Measurements from ENCODE around the gene RAPGEF3.

Gene RAPGEF3, protein sequence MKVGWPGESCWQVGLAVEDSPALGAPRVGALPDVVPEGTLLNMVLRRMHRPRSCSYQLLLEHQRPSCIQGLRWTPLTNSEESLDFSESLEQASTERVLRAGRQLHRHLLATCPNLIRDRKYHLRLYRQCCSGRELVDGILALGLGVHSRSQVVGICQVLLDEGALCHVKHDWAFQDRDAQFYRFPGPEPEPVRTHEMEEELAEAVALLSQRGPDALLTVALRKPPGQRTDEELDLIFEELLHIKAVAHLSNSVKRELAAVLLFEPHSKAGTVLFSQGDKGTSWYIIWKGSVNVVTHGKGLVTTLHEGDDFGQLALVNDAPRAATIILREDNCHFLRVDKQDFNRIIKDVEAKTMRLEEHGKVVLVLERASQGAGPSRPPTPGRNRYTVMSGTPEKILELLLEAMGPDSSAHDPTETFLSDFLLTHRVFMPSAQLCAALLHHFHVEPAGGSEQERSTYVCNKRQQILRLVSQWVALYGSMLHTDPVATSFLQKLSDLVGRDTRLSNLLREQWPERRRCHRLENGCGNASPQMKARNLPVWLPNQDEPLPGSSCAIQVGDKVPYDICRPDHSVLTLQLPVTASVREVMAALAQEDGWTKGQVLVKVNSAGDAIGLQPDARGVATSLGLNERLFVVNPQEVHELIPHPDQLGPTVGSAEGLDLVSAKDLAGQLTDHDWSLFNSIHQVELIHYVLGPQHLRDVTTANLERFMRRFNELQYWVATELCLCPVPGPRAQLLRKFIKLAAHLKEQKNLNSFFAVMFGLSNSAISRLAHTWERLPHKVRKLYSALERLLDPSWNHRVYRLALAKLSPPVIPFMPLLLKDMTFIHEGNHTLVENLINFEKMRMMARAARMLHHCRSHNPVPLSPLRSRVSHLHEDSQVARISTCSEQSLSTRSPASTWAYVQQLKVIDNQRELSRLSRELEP
- 0.48 to 0.63 reads per million in 2 donors for total RNA-seq

DNA sequence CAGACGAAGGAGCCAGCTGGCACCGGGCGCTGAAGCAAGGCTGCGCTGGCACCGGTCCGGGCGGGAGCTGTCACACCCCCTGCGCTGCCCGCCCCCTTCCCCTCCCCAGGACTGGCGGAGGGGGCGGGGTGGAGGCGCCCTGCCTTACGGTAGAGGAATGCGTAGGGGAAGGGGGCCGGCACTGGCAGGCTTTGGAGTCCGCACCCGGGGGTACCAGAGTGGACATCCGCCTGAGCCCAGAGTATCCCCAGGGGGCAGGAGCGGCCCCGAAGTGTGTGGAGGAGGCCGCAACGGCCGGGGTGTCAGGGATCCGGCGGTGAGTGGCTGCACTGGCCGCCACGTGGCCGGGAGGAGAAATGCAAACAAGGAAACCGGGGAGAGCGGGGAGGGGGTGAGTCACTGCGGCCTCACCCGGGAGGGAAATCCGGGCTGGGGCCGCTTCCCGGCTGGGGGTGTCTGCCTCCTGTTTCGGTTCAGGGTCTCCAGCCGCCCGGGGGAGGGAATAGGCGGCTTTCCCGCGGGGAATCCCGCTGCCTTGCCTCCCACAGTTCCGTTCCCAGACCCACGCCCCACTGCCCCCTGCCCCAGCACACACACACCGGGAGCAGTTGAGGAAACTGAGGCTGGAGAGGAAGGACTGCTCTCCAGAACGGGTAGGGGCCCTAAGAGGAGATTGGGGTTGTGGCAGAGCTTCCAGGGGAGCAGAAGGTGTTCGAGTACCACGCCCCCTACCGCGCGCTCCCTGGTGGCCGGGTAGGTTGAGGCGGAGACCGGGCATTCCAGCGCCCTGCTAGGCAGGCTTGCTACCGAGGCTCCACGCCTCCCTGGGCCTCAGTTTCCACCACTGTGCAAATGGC lies at the start of gene RAPGEF3:
RAPGEF3 (minus strand) TSS at position 47 of the 857 bp plus-strand sequence. CDS start 324 bp downstream, outside the sequence.
- peak; percentile 62 for DNase-seq

DNA sequence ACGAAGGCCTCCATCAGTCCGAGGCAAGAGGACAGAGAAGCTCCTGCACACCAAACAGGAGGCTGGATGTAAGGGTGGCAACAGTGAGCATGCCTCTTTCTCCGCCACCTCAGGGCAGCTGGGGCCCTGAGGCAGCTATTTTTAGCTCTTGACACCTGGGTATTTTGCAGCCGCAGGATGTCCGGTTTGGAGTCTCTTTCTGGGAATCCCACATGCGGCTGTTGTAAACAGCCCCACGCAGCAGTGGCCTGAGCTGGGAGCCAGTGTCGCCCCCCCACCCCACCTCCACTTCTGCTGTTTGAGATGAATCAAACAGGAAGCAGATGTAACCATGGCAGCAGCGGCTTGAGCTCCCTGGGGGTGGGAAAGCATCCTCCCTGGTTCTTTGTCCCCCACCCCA lies 49.4 kb upstream of the RAPGEF3 start:
- DNase-seq, result peak; percentile 63

DNA sequence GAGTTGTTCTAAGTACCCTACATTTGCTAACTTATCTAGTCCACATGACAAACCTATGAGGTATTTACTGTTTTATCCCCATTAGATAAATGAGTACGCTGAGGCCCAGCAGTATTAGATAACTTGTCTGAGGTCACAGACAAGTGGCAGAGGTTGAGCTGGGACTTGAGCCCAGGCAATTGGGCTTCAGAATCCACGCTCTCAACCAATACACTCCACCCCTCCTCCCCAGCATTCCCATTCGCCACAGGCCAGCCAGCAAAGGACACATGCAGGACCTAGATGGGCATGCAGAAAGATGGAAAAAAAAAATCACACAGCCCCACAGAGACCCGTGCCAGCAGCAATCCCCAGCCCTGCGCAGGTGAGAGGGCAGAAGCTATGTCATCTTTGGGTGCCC lies 48.7 kb upstream of the RAPGEF3 start:
- no peak for DNase-seq

DNA sequence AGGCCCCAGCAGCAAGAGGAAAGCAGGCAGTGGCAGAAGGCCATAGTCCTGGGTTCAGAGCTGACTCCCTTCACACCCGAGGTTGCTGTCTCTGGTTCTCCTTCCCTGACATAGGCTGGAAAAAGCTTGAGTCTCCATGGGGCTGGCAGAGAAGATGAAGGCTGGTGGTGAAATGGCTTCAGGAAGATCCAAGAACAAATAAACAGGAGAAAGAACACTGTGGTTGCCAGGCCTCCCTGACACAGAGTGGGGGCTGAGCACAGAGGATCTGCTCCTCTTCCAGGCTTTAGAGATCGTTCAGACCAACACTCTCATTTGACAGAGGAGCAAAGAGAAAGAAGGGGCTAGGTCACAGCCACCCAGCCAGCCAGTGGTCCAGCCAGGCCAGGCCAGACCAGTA lies 46.7 kb upstream of the RAPGEF3 start:
- no peak for DNase-seq

DNA sequence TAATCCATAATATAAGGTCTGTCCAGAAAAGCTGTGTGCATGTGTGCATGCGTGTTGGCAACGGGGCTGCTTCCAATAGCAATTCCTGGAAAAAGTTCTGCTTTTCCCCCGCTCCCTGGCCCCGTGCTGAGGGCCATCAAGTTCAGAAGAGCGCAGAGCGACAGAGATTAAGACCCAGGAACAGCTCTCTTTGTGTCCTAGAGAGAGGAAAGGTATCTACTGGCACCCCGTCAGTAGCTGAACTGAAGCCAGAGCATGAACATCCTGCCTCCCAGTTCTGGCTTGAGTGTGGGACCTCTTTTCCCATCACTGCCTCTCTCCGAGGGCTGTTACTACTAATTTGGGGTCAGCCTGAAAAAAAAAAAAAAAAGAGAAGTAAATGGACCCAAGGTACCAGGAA lies 45.5 kb upstream of the RAPGEF3 start:
- no peak for DNase-seq

DNA sequence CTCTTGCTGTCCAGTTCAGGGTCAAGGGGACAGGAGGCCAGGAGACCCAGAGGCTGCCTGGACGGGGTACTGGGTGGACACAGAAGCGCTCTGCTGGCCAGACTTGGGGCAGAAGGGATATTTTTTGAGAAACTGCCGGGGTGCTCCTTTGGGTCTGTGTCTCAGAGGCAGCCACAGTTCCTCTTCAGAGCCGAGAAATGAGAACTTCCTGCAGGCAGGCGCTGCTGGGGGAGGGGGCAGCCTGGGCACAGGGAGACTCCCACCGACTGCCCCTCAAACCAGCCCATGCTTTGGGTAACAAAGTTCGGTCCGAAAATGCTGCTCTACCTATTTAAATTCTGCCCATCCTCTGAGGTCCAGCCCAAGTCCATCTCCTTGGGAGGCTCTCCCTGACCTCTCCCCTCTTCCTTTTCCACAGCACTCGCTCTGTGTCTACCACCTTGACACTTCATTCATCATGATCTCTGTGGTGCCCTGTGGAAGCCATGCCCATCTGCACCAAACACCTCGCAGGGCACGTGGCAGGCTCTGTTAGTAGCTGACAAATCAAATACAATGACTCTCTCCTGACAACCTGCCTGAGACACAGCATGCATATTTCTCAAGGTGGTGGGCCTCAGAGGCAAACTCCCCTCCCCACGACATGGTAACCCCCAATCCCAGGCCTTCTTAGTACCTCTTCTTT lies 44.7 kb upstream of the RAPGEF3 start:
- no peak for DNase-seq

DNA sequence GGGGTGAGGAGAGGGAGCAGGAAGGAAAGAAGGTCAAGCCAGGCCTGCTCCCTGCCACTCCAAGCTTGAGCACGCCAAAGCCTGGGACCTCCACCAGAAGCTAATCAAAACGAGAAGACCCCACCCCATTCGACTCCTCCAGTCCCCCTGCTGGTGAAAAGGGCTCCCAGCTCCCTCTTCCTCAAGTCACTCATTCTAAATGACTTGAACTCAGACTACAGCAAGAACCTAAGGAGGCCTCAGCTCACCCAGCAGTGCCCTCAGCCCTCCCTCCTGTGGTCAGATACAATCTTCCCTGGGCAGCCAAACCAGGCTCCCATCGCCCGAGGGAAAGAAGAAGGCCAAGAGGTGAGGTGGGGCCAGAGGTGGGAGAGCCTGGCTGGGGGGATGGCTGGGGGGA lies 43.6 kb upstream of the RAPGEF3 start:
- DNase-seq, result no peak

DNA sequence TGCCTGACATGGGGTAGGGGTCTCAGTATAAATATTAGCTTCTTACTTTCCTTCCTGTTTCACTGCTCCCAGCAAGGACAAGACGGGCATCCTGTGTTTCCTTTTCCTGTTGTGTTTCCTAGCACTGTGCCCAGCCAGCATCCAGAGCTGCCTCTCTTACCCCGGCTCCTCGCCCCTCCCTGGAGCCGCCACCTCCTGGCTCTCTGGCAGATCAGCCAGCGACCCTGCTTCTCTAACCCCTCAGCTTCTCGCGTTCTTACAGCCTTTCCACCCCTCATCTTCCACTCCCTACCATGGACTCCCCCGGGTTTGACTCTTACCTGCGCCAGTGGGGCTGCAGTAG lies 43.2 kb upstream of the RAPGEF3 start:
- DNase-seq, result no peak

DNA sequence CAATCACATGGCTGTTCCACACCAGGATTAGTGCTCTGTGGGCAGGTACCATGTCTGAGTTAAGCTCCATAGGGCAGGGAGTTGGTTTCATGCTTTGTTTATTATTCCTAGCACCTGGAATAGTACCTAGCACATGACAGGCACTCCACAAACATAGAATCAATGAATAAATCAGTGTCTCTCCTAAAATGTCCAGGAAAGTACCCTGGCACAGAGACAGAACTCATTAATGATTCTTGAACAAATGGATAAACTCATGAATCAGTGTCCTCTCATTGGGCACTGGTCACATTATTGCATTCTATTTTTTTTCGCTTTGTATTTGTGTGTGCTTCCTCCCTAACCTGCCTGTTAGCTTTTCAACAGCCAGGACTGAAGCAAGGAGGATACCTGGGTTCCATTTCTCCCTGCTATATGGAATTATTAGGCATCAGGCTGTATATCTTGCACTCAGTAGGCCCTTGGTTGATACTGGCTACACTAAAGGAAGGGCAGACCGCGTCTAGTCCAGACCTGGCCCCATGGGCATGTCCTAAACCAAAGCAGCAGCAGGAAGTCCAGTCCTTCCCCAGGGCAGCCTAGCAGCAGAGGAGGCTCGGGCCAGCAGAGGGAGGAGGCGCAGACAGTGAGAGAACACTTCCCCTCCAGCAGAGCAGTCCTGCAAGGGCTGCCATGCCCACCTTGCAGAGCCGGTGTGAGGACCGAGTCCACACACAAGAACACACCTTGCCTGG lies 42.7 kb upstream of the RAPGEF3 start:
- no peak for DNase-seq

DNA sequence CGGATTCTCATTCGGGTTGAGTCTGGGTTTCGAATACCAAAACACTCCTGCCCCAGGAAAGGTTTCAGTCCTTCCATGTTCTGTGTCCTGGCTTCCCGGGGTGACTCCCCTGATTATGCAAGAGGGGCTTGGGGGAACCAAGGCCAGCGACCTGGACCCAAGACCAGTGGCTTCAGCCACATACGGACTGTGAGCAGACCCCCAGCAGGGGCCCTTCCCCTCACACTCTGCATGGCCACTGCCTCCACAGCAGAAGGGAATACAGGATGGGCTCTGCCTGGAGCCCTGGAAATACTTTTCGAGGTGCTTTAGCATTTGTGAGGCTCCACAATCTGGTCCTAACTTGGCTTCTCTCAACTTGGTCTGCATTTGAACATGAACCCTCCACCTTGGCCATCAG lies 41.9 kb upstream of the RAPGEF3 start:
- DNase-seq, result no peak

DNA sequence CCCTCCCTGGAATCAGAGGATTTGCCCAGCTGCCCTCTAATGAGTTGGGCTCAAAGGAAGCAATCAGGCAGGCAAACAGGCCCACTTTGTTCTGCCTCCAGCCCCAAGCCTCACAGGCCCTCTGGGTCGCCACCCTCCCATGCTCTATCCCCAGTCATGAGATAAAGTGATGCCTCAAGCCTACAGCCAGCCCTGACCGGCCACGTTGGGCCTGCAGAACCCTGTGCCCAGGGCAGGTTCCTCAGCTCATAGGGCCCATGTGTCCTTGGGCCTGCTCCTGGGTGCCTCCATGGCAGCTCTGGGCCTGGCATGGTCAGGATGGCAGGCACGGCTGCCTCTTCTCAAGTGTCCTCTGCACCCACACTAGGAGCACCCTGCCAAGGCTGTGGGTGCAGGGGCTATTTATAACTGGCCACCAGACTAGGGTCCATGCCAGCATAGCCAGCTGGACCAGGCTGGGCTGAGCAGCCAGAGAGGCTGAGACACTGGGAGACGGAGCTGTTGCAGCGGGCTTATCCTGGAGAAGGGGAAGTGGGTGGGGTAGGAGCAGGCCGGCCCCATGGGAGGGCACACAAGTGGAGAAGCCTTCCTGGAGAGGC lies 40.8 kb upstream of the RAPGEF3 start:
- no peak for DNase-seq

DNA sequence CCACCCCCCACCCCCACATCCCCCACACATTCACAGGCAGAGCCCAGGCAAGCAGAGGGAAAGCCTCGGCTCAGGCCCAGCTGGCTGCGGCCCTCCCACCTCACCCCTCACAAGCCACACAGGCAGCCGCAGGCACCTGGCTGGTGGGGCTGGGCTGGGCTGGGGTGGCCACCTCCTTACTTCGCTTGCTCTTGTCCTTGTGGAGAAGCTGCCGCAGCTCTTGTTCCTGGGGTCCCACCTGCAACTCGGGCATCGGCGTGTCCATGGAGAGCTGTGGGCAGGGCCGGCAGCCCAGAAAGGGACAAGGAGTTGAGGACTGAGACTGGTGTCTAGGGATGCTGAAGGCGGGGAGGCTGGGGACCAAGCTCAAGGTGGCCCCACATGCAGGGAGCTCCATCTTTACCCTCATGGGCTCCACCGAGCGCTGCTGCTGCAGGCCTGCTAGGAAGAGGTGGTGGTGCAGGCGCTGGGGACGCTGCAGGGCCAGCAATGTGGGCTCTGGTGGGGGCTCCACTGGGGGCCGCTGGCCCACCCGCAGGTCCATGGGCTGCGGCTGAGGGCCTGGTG lies 39.8 kb upstream of the RAPGEF3 start:
- DNase-seq, result no peak

DNA sequence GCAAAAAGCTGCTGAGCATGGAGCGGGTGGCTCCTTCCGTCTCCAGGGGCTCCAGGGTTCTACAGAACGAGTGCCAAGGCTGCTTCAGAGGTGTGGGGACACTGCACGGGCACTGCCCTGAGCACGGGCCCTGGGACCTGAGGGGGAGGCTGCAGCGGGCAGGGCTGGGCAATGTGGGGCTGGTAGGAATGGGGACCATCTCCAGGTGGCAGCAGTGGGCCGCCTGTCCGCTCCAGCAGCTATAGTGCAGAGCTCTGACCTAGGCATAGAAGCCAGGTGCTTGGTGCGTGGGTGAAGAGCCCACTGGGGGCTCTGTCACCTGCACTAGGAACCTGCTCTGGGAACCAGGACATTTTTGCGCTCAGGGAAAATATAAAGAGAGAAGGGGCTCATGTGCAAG lies 38.8 kb upstream of the RAPGEF3 start:
- DNase-seq, result no peak

DNA sequence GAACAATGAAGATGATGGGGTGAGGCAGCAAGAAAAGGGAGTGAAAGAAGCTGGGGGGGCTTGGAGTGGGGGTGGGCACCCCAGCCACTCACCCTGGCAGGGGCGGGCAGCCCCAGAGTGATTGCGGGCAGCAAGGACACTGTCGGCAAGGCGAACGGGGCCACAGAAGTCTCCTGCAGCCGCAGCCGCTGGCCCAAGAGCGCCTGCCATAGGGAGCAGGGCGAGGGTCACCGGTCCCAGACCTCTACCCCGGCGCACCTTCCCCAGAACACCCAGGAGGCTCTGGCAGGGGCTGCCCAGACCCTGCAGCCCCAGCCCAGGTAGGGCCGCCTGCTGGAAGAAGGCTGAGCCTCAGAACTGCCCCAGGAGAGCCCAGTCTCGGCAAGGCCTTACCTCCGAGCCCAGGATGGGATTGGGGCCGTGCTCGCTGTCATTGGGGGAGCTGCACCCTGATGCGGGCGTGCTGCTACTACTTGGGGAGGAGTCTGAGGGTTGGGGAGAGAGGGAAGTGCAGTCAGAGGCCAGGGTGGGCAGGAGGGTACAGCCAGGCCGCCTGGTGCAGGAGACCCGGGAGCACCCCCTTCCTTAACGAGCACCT lies 37.2 kb upstream of the RAPGEF3 start:
- no peak for DNase-seq

DNA sequence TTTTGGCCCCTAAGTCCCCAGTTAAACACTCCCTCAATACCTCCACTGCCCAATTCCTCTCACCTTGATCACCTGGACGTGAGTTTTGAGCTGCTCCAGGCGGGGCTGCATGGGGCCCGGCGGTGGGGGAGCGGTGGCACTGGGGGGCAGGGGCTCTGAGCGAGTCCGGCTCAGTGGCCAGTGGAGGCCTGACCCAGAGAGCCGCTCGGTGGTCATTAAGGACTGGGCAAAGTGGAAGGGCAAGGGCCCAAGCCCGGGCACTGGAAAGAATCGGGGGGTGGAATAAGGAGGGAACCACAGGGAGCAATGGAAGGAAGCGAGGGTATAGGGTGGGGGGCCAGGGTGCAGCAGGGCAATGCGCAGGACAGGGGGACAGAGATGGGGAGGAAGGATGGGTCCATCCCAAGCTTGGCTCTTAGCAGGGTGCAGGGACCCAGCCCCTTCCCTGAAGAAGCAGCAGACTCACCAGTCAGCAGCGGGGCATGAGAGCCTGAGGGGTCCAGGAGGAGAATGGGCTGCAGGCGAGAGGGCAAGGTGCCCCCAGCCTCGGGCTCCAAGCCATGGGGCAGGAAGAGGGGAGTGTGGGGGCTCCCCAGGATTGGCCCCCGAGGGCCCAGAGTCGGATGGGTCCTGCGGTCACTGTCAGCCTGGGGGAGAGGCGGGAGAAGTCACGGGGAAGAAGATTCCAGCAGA lies 36.6 kb upstream of the RAPGEF3 start:
- DNase-seq, result no peak

DNA sequence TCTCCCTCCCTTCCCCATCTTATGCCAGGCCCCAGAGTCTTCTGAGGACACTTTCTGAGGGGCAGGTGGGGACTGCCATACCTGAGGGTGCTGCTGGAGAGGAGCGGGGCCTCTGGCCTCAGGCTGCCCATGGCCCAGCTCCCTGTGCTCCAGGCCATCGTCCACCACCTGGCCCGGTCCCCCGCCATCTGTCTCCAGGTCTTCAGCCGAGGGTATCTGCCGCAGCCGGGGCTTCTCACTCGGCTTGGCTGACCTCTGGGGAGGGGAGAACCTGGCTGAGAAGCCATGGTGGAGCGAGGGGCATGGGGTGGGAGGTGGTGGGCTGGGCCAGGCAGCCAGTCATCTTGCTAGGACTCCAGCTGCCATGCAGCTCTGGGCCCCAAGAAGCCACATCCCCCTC lies 36.0 kb upstream of the RAPGEF3 start:
- DNase-seq, result no peak

DNA sequence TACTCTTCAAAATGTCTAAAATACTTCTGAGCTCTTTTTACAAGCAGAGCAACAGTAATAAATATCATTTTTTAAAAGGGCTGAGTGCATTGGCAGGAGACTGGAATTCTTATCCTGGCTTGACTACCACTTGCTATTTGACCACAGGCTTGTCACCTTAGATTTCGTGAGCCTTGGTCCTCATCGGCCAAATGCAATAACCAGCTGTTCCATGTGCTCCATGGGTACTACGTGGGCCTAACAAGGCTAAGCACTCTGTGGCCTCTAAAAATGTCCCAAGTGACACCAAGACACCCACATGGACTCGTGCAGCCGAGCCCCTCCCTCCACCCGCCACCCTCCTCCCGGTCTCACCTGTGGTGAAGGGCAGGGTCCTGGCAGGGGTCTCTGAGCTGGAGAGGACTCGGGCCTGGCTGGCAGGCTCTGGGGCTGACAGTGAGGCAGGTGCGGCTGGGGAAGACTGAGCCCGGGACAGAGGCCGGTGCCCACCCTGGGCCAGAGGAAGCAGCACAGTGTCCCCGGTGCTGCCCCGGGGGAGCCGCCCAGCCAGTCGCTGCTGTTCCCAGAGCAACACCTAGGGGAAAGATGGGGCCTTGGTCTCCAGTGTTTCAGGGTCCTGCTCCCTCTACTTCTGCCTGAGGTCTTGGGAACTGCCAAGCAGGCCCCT lies 34.5 kb upstream of the RAPGEF3 start:
- no peak for DNase-seq

DNA sequence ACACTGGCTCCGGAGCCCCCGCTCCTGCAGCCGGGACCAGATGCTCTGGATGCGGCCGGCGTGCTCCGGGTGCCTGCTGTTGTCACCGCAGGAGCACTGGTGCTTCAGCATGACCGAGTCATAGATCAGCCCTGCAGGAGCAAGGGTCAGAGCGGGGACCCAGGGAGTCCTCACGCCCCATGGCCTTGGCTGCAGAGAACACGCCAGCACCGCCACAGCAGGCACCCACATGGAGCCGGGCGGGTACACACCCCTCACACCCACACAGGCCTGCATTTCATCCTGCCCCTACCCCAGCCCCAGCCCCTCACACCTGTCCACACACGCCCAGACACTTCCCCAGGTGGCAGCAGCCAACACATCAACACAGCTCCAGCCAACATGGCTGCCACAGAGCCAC lies 33.2 kb upstream of the RAPGEF3 start:
- no peak for DNase-seq

DNA sequence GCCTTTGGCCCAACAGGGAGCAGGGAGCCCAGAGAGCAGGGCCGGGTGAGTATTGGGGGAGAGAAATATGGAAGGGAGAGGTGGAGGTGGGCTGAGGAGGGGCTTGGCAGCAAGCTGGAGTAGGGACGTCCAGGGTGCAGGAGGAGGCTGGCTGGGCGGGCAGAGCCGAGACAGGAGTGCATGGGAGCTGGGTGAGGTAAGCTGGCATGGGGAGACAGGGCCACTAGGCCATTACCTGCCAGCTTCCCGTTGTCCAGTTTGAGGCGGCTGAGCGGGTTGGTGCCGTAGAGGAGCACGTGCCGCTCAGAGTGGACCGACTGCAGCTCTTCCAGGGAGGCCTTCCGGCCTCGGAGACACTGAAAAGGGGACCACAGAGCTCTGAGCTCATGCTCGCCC lies 32.7 kb upstream of the RAPGEF3 start:
- no peak for DNase-seq

Data from T-helper 9 cell (primary cell).